Stomach (tissue), 9 donors: Measurements from ENCODE around the gene ETHE1. TPM values are rescaled to one million over a fixed set of nuclear protein-coding genes. Genes with fewer than 3 reads are reported as not detected.

Experiments
- DNase-seq, 2 donors: peaks; one replicate each; pipeline versions ENCODE4 v3.0.0 to v3.0.0-alpha.2; 2013 to 2019
- H3K27ac ChIP-seq, 5 donors: fragments of 200-600 bp in 4 of 5; sonication (generic) in 4 of 5; one replicate each; pipeline ENCODE4 v1.5.1; 2013 to 2019; ENCODE audit warnings: mild to moderate bottlenecking in 1 of 5, moderate library complexity in 1 of 5
- H3K27me3 ChIP-seq, 3 donors: fragments of 200-600 bp; sonication (generic); one replicate each; pipeline ENCODE4 v1.5.1; 2017 to 2019; ENCODE audit warnings: mixed run types in 1 of 3
- H3K36me3 ChIP-seq, 4 donors: fragments of 200-600 bp; sonication (generic); 1 replicate in 3 of 4; 2 replicates in 1 of 4; pipeline ENCODE4 v1.5.1; 2016 to 2019
- H3K4me1 ChIP-seq, 4 donors: fragments of 200-600 bp; sonication (generic); one replicate each; pipeline ENCODE4 v1.5.1; 2016 to 2019
- H3K4me3 ChIP-seq, 4 donors: fragments of 200-600 bp; sonication (generic) in 3 of 4; one replicate each; pipeline ENCODE4 v1.5.1; 2016 to 2019; ENCODE audit warnings: mild to moderate bottlenecking in 1 of 4
- H3K9me3 ChIP-seq, 4 donors: fragments of 200-600 bp; sonication (generic); one replicate each; pipeline ENCODE4 v1.5.1; 2016 to 2019
- CTCF ChIP-seq, 7 experiments: fragments of 450-650 bp in 4 of 7; fragments of 200-600 bp in 3 of 7; sonication (generic) in 3 of 7; IDR thresholded peaks; one replicate each; pipeline ENCODE4 v1.5.1; 2016 to 2019; ENCODE audit warnings: antibody characterized with exemption in 7 of 7, control low read depth in 2 of 7, mild to moderate bottlenecking in 1 of 7
- EP300 ChIP-seq: sonication (generic); formaldehyde crosslinking; IDR thresholded peaks from one replicate; pipeline ENCODE4 v1.6.1; 2017; ENCODE audit warnings: antibody characterized with exemption
- POLR2A ChIP-seq, 4 donors: fragments of 450-650 bp; IDR thresholded peaks; one replicate each; pipeline ENCODE4 v1.6.1; 2016; ENCODE audit warnings: antibody characterized with exemption in 4 of 4, control low read depth in 2 of 4, mild to moderate bottlenecking in 1 of 4, moderate library complexity in 1 of 4
- POLR2AphosphoS5 ChIP-seq, 3 donors: sonication (generic); formaldehyde crosslinking; IDR thresholded peaks; one replicate each; pipeline ENCODE4 v1.6.1; 2016; ENCODE audit warnings: antibody characterized with exemption in 3 of 3
- WGBS, 5 donors: extraction: QIAGEN DNeasy Blood & Tissue Kit in 3 of 5; methylation state at CpG; one replicate each; pipeline versions ENCODE4 v1.1.5 to v1.1.7; 2013 to 2018; 5-methylcytosine and 5-hydroxymethylcytosine counted together
- intact Hi-C: fragments of 100-400 bp; cut with DNase I; formaldehyde crosslinking; loops from one replicate; pipeline ENCODE4 v1.15.1; 2023; ENCODE audit warnings: low total_unique reads
- polyA plus RNA-seq, 3 donors: library from polyadenylated mRNA; stranded (reverse); fragments of 200-250 nt; gene quantifications; one replicate each; pipeline ENCODE4 v1.2.3, GENCODE V29; 2013
- total RNA-seq, 5 donors: library from RNA; depleted of rRNA; stranded (reverse); fragments of >200 nt; gene quantifications; one replicate each; pipeline versions ENCODE4 v1.1.0 to v1.2.3, GENCODE V29; 2014 to 2016
- donor health status: healthy with polysubstance abuse.
- donor health status: Bipolar disorder and iron deficiency.
- donor health status: healthy.

The ETHE1 gene
- total and polyA plus RNA-seq, 8 donors, result 42.6 to 157 (median 57.8) TPM

- peaks cover 0 to 13% (median 4%) of the 10 kb centered on the region in 4 donors for H3K4me1 ChIP-seq
- H3K36me3 ChIP-seq, result no peaks in the 10 kb centered on the region
- no peak overlapping the region for H3K4me3 ChIP-seq
- no peak for DNase-seq
- H3K27ac ChIP-seq, result no peak overlapping the region
- no peaks in the 10 kb centered on the region for H3K27me3 ChIP-seq
- intact Hi-C loops, result no loop called here
- no peaks in the 10 kb centered on the region for H3K9me3 ChIP-seq
- WGBS, 5 donors, result 83 to 95% (median 89%) methylated on average over 4 of the region's 4 CpGs
- TF ChIP-seq POLR2A (IDR thresholded peaks at IDR 0.05) (no peak), POLR2AphosphoS5 (IDR thresholded peaks at IDR 0.05) (no peak), EP300 (no peak), CTCF (IDR thresholded peaks at IDR 0.05) (no peak)
Observed at GRCh38 chr19:43457809-43458208, 69.2 kb downstream of the ETHE1 start.

Other genes with a start within 250 kb of the ETHE1 start
- gene CD177, start 173.5 kb downstream of the ETHE1 start, total RNA-seq, result 10 to 100 TPM in 1 of 5 donors, 1 to 10 TPM in 2, not detected in 2; 2.8 to 11.3 (median 4.5) TPM
- 1 to 10 TPM in 1 of 3 donors, under 1 TPM in 1, not detected in 1; 0.25 to 1.1 TPM for gene CD177, start 173.5 kb downstream of the ETHE1 start, polyA plus RNA-seq
- gene TEX101, start 112.3 kb downstream of the ETHE1 start, total RNA-seq, result not detected
- gene TEX101, start 112.3 kb downstream of the ETHE1 start, polyA plus RNA-seq, result under 1 TPM in 1 of 3 donors, not detected in 2; 0.28 TPM
- under 1 TPM in 3 of 5 donors, not detected in 2; 0.29 to 0.55 (median 0.45) TPM for gene LYPD3, start 61.6 kb downstream of the ETHE1 start, total RNA-seq
- gene LYPD3, start 61.6 kb downstream of the ETHE1 start, polyA plus RNA-seq, result 10 to 100 TPM in 1 of 3 donors, 1 to 10 TPM in 1, under 1 TPM in 1; 0.76 to 72.4 (median 2.2) TPM
- 10 to 100 TPM in 1 of 5 donors, 1 to 10 TPM in 3, not detected in 1; 2.0 to 55.3 (median 8.5) TPM for gene PHLDB3, start 22.5 kb downstream of the ETHE1 start, total RNA-seq
- 10 to 100 TPM in 2 of 3 donors, 1 to 10 TPM in 1; 9.5 to 24.9 (median 13.9) TPM for gene PHLDB3, start 22.5 kb downstream of the ETHE1 start, polyA plus RNA-seq
- 10 to 100 TPM in 1 of 5 donors, 1 to 10 TPM in 1, not detected in 3; 7.8 to 23.5 TPM for gene ZNF575, start 6.0 kb upstream of the ETHE1 start, total RNA-seq
- under 1 TPM; 0.37 to 0.76 (median 0.65) TPM for gene ZNF575, start 6.0 kb upstream of the ETHE1 start, polyA plus RNA-seq
- gene XRCC1, start 48.3 kb upstream of the ETHE1 start, total RNA-seq, result 10 to 100 TPM; 10.8 to 42.5 (median 16.8) TPM
- 10 to 100 TPM; 13.1 to 24.3 (median 18.0) TPM for gene XRCC1, start 48.3 kb upstream of the ETHE1 start, polyA plus RNA-seq
- gene PINLYP, start 48.6 kb upstream of the ETHE1 start, total RNA-seq, result 10 to 100 TPM in 1 of 5 donors, 1 to 10 TPM in 2, under 1 TPM in 1, not detected in 1; 0.14 to 18.7 (median 4.3) TPM
- gene PINLYP, start 48.6 kb upstream of the ETHE1 start, polyA plus RNA-seq, result 10 to 100 TPM in 2 of 3 donors, 1 to 10 TPM in 1; 8.0 to 16.8 (median 15.7) TPM
- 10 to 100 TPM in 4 of 5 donors, 1 to 10 TPM in 1; 5.3 to 57.1 (median 25.3) TPM for gene IRGQ, start 68.9 kb upstream of the ETHE1 start, total RNA-seq
- 1 to 10 TPM; 2.0 to 4.9 (median 2.6) TPM for gene IRGQ, start 68.9 kb upstream of the ETHE1 start, polyA plus RNA-seq
- gene ZNF576, start 69.4 kb upstream of the ETHE1 start, total RNA-seq, result 10 to 100 TPM in 3 of 5 donors, 1 to 10 TPM in 1, not detected in 1; 4.2 to 21.6 (median 15.9) TPM
- gene ZNF576, start 69.4 kb upstream of the ETHE1 start, polyA plus RNA-seq, result 10 to 100 TPM; 13.7 to 18.2 (median 14.9) TPM
- gene SRRM5, start 84.9 kb upstream of the ETHE1 start, total RNA-seq, result not detected
- gene SRRM5, start 84.9 kb upstream of the ETHE1 start, polyA plus RNA-seq, result under 1 TPM in 2 of 3 donors, not detected in 1; 0.45 to 0.50 TPM
- 10 to 100 TPM in 4 of 5 donors, 1 to 10 TPM in 1; 7.8 to 72.7 (median 11.2) TPM for gene ZNF428, start 92.4 kb upstream of the ETHE1 start, total RNA-seq
- gene ZNF428, start 92.4 kb upstream of the ETHE1 start, polyA plus RNA-seq, result 10 to 100 TPM; 30.9 to 47.9 (median 42.8) TPM
- gene CADM4, start 112.6 kb upstream of the ETHE1 start, total RNA-seq, result 1 to 10 TPM in 4 of 5 donors, not detected in 1; 4.9 to 8.6 (median 6.2) TPM
- 10 to 100 TPM in 1 of 3 donors, 1 to 10 TPM in 2; 5.0 to 14.2 (median 8.9) TPM for gene CADM4, start 112.6 kb upstream of the ETHE1 start, polyA plus RNA-seq
- 10 to 100 TPM in 4 of 5 donors, 1 to 10 TPM in 1; 2.0 to 57.2 (median 26.1) TPM for gene PLAUR, start 143.0 kb upstream of the ETHE1 start, total RNA-seq
- 10 to 100 TPM in 2 of 3 donors, 1 to 10 TPM in 1; 9.1 to 35.9 (median 31.1) TPM for gene PLAUR, start 143.0 kb upstream of the ETHE1 start, polyA plus RNA-seq
- gene IRGC, start 188.9 kb upstream of the ETHE1 start, total RNA-seq, result not detected
- not detected for gene IRGC, start 188.9 kb upstream of the ETHE1 start, polyA plus RNA-seq
- gene SMG9, start 227.8 kb upstream of the ETHE1 start, total RNA-seq, result 10 to 100 TPM in 3 of 5 donors, 1 to 10 TPM in 2; 3.5 to 59.4 (median 11.3) TPM
- 10 to 100 TPM; 11.8 to 27.9 (median 22.1) TPM for gene SMG9, start 227.8 kb upstream of the ETHE1 start, polyA plus RNA-seq